ENCODE data around the gene MAB21L2. TPM values are rescaled to one million over a fixed set of nuclear protein-coding genes. Genes with fewer than 3 reads are reported as not detected.

MAB21L2 gene
- total RNA-seq (2021; ENCODE audit: unreplicated experiment) (not detected), Bru-seq, nascent RNA (percentile 14 among the genes with signal in this experiment), BruChase-seq, experiment 1, labeled RNA remaining after a 6-hour chase (not detected), BruChase-seq, experiment 2, labeled RNA remaining after a 2-hour chase (not detected)
- not detected in 2 replicates for polyA plus RNA-seq (2012)
- long read RNA-seq: 0 reads

DNA sequence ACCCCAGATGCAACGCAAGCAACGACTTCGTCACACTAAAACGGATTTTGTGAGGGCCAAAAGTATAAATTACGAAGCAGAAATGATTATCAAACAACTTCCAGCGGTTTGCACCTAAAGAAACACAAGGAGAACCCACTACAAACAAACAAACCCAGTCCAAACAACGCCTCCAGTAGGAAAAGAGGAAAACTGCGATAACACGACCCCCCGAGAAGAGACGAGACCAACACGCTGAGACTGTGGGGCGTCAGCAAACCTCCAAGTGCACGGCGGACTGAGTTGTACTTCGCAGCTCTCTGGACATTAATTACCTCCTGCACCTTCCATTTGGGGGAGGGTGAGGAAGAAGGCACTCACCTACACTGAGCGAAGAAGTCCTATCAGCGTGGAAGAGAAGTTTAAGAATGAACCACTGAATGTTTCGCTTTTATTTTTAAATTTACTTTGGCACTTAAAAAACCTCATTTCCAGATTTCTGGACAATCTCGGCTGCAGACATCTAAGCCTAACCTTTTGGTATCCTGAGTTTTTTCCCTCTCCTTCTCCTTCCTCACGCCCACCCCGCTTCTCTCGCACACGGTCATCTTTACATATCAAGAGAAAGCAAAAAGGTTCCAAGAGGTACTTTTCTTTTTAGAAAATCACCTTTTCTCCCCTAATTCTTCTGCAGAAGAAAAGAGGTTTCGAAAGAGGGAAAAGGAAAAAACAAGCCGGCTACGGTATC lies at the start of gene MAB21L2:
Gene MAB21L2 (plus strand): TSS at position 6 of the 727 bp plus-strand sequence. CDS start 879 bp downstream, outside the sequence.
- BruUV-seq (replicated peaks): no TSS peak
- Histone ChIP-seq H4K20me1 (ENCODE audit: insufficient read depth) (no peaks in the 10 kb centered on the region), H3K79me2 (ENCODE audit: insufficient read depth, low read length) (no peaks in the 10 kb centered on the region), H3K36me3 (ENCODE audit: control insufficient read depth in 1 of 2, insufficient read depth in 2 of 2, low read length in 2 of 2) (no peaks in the 10 kb centered on the region; a peak in 1 of 4 replicates), H3K9ac (ENCODE audit: low read length) (no peak within 1 kb of the TSS), H3K27me3 (ENCODE audit: insufficient read depth, low read length) (no peaks in the 10 kb centered on the region), H3K9me3 (ENCODE audit: control insufficient read depth in 1 of 2, insufficient read depth in 1 of 2, low read depth in 1 of 2, low read length in 2 of 2) (no peaks in the 10 kb centered on the region), H3K4me1 (ENCODE audit: control insufficient read depth in 1 of 2, insufficient read depth in 2 of 2, low read length in 2 of 2) (no peaks in the 10 kb centered on the region), H3K9me2 (ENCODE audit: insufficient read depth) (no peaks in the 10 kb centered on the region), H3K27ac (ENCODE audit: low read depth, low read length) (no peak within 1 kb of the TSS), H2AFZ (ENCODE audit: low read depth, low read length, poor library complexity, severe bottlenecking) (no peak within 1 kb of the TSS), H3K4me3 (replicated peaks in 1 of 2; ENCODE audit: low read depth in 1 of 2, low read length in 2 of 2) (no peak within 1 kb of the TSS), H3K4me2 (ENCODE audit: low read length) (no peak within 1 kb of the TSS)
- ChIA-PET RAD21 (ENCODE audit: low non-redundant PET in 1 of 2, low total read pairs in 2 of 2, uncharacterized antibody in 2 of 2, unreplicated experiment in 2 of 2) (interaction anchor here in 1 of 2 experiments (0.6 kb wide), 1 partner anchor 25 kb away, joined by 5 read pairs; no protein-coding TSS in a partner anchor), CTCF (no interaction called here), POLR2A (interaction anchor here (0.6 kb wide), 1 partner anchor 9 kb away, joined by 5 read pairs; no protein-coding TSS in a partner anchor)
- DNase-seq (ENCODE audit: low read depth, low spot score): no peak
- no peak for ATAC-seq
- intact Hi-C loops (cut with micrococcal nuclease): no loop called here
- TF ChIP-seq, protein P1, sequence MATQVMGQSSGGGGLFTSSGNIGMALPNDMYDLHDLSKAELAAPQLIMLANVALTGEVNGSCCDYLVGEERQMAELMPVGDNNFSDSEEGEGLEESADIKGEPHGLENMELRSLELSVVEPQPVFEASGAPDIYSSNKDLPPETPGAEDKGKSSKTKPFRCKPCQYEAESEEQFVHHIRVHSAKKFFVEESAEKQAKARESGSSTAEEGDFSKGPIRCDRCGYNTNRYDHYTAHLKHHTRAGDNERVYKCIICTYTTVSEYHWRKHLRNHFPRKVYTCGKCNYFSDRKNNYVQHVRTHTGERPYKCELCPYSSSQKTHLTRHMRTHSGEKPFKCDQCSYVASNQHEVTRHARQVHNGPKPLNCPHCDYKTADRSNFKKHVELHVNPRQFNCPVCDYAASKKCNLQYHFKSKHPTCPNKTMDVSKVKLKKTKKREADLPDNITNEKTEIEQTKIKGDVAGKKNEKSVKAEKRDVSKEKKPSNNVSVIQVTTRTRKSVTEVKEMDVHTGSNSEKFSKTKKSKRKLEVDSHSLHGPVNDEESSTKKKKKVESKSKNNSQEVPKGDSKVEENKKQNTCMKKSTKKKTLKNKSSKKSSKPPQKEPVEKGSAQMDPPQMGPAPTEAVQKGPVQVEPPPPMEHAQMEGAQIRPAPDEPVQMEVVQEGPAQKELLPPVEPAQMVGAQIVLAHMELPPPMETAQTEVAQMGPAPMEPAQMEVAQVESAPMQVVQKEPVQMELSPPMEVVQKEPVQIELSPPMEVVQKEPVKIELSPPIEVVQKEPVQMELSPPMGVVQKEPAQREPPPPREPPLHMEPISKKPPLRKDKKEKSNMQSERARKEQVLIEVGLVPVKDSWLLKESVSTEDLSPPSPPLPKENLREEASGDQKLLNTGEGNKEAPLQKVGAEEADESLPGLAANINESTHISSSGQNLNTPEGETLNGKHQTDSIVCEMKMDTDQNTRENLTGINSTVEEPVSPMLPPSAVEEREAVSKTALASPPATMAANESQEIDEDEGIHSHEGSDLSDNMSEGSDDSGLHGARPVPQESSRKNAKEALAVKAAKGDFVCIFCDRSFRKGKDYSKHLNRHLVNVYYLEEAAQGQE (IDR thresholded peaks at IDR 0.05; ENCODE audit: low read depth): no peak
- TF ChIP-seq ZNF274 (IDR thresholded peaks at IDR 0.05; ENCODE audit: low read depth, low read length): no peak
- no peak for TF ChIP-seq SP1 (IDR thresholded peaks at IDR 0.05; ENCODE audit: low read depth)
- TF ChIP-seq YY1 (IDR thresholded peaks at IDR 0.05; ENCODE audit: extremely low read depth, insufficient replicate concordance, low read depth, low read length): no peak
- TF ChIP-seq, protein P2, sequence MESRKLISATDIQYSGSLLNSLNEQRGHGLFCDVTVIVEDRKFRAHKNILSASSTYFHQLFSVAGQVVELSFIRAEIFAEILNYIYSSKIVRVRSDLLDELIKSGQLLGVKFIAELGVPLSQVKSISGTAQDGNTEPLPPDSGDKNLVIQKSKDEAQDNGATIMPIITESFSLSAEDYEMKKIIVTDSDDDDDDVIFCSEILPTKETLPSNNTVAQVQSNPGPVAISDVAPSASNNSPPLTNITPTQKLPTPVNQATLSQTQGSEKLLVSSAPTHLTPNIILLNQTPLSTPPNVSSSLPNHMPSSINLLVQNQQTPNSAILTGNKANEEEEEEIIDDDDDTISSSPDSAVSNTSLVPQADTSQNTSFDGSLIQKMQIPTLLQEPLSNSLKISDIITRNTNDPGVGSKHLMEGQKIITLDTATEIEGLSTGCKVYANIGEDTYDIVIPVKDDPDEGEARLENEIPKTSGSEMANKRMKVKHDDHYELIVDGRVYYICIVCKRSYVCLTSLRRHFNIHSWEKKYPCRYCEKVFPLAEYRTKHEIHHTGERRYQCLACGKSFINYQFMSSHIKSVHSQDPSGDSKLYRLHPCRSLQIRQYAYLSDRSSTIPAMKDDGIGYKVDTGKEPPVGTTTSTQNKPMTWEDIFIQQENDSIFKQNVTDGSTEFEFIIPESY (IDR thresholded peaks at IDR 0.05; ENCODE audit: extremely low read depth, insufficient replicate concordance, low read length): no peak
- no peak for TF ChIP-seq ELF1 (IDR thresholded peaks at IDR 0.05; ENCODE audit: borderline replicate concordance, low read depth)
- no peak for TF ChIP-seq JUND (IDR thresholded peaks at IDR 0.05)
- no peak for TF ChIP-seq POLR2A (IDR thresholded peaks at IDR 0.05; ENCODE audit: borderline replicate concordance, extremely low read depth, insufficient read depth, insufficient read length)
- TF ChIP-seq, protein P3, sequence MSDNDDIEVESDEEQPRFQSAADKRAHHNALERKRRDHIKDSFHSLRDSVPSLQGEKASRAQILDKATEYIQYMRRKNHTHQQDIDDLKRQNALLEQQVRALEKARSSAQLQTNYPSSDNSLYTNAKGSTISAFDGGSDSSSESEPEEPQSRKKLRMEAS (IDR thresholded peaks at IDR 0.05): no peak
- TF ChIP-seq CEBPB (IDR thresholded peaks at IDR 0.05; ENCODE audit: low read depth): no peak
- TF ChIP-seq RAD21 (IDR thresholded peaks at IDR 0.05; ENCODE audit: low read depth): no peak
- no peak for TF ChIP-seq TCF7L2 (IDR thresholded peaks at IDR 0.05; ENCODE audit: borderline replicate concordance, extremely low read depth, insufficient read depth, insufficient read length)
- no peak for TF ChIP-seq SRF (IDR thresholded peaks at IDR 0.05; ENCODE audit: low read depth)
- TF ChIP-seq, protein P4, sequence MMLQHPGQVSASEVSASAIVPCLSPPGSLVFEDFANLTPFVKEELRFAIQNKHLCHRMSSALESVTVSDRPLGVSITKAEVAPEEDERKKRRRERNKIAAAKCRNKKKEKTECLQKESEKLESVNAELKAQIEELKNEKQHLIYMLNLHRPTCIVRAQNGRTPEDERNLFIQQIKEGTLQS (IDR thresholded peaks at IDR 0.05): no peak
- TF ChIP-seq FOSL1 (IDR thresholded peaks at IDR 0.05; ENCODE audit: low read depth): no peak
- TF ChIP-seq, protein P5, sequence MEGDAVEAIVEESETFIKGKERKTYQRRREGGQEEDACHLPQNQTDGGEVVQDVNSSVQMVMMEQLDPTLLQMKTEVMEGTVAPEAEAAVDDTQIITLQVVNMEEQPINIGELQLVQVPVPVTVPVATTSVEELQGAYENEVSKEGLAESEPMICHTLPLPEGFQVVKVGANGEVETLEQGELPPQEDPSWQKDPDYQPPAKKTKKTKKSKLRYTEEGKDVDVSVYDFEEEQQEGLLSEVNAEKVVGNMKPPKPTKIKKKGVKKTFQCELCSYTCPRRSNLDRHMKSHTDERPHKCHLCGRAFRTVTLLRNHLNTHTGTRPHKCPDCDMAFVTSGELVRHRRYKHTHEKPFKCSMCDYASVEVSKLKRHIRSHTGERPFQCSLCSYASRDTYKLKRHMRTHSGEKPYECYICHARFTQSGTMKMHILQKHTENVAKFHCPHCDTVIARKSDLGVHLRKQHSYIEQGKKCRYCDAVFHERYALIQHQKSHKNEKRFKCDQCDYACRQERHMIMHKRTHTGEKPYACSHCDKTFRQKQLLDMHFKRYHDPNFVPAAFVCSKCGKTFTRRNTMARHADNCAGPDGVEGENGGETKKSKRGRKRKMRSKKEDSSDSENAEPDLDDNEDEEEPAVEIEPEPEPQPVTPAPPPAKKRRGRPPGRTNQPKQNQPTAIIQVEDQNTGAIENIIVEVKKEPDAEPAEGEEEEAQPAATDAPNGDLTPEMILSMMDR (IDR thresholded peaks at IDR 0.05 in 2 of 3, conservative IDR thresholded peaks at IDR 0.05 in 1 of 3; ENCODE audit: borderline replicate concordance in 1 of 3, insufficient read depth in 1 of 3, low read depth in 2 of 3, low read length in 2 of 3): no peak
